Activated gamma-delta T cell treated with Interleukin-2 at 50 U/mL for 16 hours (primary cell): ENCODE results near the gene UGT1A8.
"Not testable (repeated sequence)": the region's sequence is repeated elsewhere in the genome, so short reads cannot be mapped to it uniquely, and the experiment has no call there.

ENCODE experiments used
- DNase-seq: peaks from one replicate; pipeline ENCODE4 v3.0.0-alpha.2; 2020

UGT1A8 gene

DNA sequence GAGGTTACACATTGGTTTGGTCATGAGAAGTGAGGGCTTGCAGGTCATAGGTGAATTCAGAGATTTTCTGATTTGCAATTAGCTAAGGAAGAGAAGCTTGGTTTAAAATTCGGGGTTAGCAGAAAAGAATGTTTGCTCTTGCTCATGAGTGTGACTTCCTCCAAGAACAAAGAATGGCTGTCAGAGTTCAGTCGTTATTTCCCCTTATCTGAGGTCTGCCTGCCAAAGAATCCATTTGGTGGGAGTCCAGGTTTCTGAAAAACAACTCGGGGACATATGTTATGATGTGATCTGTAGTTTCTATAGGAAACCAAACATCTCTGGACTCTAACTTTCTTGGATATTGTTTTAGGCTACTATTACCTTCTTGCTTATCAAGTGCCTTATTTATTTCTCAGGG lies 72.1 kb downstream of the UGT1A8 start:
- no peak for DNase-seq

DNA sequence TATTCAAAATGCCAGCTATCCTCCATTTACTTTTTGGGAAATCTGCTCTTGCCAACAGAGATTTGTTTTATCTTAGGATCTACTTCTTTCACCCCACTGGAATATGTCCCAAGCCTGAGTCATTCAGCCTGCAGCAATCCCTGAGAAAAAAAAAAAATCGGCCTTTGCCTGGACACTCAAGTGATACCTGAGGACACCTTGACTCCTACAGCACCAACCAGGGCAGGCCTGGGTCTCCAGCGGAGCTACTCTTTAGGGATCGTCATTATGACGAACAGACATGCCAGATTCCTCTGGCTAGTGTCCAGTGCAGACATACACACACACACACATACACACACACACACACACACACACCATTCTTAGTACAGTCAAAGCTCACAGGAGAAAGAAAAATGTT lies 73.0 kb downstream of the UGT1A8 start:
- DNase-seq = no peak

DNA sequence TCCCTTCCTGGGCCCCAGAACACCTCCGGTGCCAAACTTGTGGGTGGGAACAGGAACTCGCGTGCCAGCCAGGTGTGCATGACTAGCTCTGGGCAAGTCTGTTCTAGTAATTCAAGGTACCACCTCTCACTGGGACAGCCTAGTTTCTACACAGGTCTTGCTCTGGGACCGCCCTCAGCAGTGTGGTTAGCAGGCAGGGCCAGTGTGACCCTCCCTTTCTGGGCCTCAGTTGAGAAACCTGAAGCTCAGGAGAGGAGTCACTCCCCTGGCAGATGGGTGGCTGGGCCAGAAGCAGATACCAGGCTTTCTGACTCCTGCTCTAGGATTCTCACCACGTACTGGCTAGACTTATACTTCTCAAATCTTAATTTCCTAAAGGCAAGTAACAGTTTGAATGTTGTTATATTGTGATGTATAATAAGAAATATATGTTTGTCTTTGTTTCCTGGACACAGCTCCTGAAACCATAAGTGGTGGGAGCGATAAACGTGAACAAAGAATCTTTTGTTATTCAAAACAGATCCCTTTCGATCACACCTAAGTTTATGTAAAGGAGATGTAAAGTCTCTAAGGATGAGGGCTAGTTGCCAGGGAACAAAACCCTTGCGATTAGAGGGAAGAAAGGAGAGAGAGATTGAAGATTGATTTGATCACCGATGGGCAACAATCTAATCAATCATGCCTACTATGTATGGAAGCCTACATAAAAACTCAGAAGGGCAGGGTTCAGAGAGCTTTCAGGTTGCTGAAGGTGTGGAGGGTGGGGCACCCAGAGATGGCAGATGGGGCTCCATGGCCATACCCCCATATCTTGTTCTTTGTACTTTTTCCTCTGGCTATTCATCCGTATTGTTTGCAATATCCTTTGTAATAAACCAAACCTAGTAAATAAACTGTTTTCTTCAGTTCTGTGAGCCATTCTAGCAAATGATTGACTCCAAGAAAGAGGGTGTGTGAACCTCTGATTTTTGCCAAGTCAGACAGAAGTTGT lies 74.3 kb downstream of the UGT1A8 start:
- DNase-seq = no peak

GRCh38 chr2:233692648-233693047 lies 75.2 kb downstream of the UGT1A8 start, which contains the start of gene UGT1A6:
UGT1A6 (plus strand) TSS chr2:233692890; CDS start chr2:233693005, 115 bp downstream.
- DNase-seq = no peak

- DNase-seq = no peak
Measured at GRCh38 chr2:233693963-233694362, 76.5 kb downstream of the UGT1A8 start.

- DNase-seq = no peak
Measured at GRCh38 chr2:233698740-233699139, 81.3 kb downstream of the UGT1A8 start.

DNA sequence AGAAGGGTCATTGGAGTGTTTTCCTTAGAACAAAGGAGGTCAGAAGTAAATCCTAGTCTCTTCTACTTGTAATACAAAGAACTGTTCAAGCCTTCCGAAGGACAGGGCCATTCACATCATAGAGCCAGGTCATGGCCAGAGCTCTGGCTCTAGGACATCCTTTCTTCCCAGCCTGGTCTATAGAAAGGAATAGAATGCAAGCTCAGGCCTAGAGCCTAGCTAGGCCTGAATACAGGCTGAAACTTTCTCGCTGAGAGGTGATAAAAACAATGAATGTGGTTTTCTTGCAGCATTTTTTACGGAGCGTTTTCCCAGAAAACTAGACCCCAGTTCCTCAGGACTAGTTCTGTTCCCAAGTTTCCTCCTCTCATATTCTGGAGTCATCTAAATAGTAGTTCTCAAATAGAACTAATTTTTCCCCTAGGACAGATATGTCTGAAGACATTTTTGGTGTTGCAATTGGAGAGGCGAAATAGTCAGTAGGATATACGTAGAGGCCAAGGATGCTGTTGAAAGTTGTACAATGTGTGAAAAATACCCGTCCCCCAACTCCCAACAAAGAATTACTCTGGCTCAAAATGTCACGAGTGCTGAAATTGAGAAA lies 82.1 kb downstream of the UGT1A8 start:
- DNase-seq = no peak

DNA sequence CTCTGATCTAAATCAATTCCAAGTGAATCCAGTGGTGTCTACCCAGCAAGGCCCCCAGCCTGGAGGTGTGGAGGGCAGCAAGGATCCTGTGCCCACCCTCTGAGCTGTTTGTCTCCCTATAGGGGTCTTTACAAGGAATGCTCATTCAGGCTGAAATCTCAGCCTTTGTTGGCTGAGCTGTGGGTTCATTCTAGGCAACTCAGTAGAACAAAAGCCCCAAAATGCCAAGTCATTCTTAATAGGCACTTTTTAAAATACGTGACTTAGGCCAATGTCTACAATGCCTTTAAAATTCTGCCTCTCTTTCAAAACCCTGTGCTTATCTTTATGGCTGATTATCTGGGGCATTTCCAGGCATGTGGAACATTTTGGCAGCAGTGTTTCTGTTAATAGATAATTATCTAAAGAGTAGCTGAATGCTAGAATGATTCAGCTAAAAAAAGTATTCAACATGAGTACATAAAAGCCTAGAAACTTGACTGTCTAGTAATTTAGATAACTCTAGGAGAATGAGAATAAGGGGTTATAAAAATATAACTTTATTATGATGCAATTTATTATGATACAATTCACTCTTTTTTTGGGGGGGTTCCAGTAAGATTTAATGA lies 82.7 kb downstream of the UGT1A8 start:
- no peak for DNase-seq

GRCh38 chr2:233700842-233701241 lies 83.4 kb downstream of the UGT1A8 start:
- not testable (repeated sequence) for DNase-seq

- no peak for DNase-seq
Measured at GRCh38 chr2:233702238-233702637, 84.8 kb downstream of the UGT1A8 start.

GRCh38 chr2:233705911-233706506 lies 88.6 kb downstream of the UGT1A8 start:
- no peak for DNase-seq

- no peak for DNase-seq
Measured at GRCh38 chr2:233706720-233707119, 89.3 kb downstream of the UGT1A8 start.

DNA sequence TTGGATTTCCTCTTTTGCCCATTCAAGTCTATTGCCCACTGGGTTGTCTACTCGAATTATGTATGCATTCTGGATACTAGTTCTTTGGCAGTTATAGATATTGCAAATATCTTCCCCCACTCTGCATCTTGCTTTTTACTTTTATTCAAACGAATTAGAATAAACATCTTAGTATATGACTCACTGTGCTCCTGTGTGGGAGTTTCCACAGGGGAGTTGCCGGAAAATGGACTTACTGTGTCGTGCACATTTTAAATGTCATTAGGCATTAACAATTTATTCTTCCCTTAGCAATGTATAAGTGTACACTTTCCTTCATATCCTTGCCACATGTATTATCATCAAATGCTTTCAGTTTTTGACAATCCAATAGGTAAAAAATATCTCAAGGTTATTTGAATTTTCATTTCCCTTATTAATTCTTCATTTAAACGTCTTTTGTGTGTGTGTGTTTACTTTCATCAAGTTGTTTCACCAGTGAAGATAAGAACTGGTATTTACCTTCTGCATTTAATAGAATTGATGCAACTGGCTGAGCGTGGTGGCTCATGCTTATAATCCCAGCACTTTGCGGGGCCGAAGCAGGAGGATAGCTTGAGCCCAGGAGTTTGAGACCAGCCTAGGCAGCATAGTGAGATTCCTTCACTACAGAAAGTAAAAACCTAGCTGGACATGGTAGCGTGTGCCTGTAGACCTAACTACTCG lies 90.7 kb downstream of the UGT1A8 start:
- no peak for DNase-seq

DNA sequence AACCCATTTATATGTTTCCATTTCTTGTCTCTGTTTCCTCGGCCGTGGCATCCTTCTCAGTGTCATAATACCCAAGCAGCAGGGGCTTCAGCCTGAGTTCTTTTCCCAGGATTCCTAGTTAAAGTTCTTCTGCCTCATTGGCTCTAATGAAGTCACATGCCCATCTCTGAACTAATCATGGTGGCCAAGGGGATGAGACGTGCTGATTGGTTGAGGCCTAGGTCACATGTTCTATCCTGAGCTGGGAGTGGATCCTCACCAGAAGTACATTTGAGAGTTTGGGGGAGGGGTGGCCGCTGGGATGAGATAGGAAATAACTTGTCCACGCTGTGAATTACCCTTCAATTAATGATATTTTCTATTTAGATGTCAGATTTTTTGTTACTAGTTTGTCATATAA lies 91.5 kb downstream of the UGT1A8 start:
- no peak for DNase-seq

DNA sequence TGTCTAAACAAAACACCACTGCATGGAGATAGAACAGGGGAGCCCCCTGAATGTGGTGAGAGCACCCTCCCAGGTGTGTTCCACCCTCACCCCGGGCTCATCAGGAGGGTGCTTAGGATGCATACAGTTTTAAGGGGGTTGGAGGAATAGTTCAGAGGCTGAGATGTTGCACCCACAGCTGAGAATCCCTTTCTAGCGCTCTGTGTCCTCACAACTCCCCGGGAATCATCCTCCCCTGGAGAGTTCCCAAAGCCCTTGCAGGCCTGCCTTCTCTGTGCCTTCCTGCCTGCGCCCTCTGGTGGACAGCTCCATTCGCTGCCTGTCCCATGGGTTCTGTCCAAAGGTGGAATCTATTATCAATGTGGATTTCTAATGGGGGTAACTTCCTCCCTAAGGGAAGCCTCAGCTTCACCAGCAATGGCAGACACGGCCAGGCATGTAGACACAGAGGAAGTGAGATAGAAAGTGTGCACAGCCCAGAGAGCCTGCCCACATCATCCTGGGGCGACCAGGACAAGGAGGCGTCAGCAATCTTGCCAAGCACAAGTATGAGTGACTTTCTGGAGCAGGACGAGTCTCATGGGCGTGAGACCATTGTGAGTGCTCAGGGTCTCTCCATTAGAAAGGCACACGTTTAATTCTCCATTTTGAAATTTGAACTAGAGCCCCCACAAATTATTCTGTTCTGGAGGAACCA lies 94.0 kb downstream of the UGT1A8 start:
- DNase-seq = peak; percentile 66

DNA sequence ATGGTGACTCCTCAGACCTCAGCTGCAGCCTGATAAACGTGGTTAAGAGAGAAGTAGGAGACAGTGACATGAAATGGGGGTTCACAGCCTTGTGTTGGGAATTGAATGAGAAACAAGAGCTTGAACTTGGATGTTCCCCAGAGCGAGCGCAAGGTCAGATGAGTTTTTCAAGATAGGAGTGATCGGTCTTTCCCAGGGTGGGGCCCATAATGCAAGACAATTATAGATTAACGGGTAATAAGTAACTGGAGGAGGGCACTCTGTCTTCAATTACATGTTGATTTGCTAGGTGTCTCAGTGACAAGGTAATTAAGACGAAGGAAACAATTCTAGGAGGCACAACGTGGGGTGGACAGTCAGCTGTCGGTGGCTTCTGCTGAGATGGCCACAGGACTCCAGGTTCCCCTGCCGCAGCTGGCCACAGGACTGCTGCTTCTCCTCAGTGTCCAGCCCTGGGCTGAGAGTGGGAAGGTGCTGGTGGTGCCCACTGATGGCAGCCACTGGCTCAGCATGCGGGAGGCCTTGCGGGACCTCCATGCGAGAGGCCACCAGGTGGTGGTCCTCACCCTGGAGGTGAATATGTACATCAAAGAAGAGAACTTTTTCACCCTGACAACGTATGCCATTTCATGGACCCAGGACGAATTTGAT lies 95.3 kb downstream of the UGT1A8 start, which contains the start of gene UGT1A5:
Gene UGT1A5, plus strand, starts transcription at position 297 of the 651 bp plus-strand sequence. Its CDS starts 85 bp downstream, at position 382.
- no peak for DNase-seq

DNA sequence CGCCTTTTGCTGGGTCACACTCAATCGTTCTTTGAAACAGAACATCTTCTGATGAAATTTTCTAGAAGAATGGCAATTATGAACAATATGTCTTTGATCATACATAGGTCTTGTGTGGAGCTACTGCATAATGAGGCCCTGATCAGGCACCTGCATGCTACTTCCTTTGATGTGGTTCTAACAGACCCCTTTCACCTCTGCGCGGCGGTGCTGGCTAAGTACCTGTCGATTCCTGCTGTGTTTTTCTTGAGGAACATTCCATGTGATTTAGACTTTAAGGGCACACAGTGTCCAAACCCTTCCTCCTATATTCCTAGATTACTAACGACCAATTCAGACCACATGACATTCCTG lies 95.8 kb downstream of the UGT1A8 start:
- no peak for DNase-seq

- DNase-seq = no peak
Measured at GRCh38 chr2:233714121-233714520, 96.7 kb downstream of the UGT1A8 start.

DNA sequence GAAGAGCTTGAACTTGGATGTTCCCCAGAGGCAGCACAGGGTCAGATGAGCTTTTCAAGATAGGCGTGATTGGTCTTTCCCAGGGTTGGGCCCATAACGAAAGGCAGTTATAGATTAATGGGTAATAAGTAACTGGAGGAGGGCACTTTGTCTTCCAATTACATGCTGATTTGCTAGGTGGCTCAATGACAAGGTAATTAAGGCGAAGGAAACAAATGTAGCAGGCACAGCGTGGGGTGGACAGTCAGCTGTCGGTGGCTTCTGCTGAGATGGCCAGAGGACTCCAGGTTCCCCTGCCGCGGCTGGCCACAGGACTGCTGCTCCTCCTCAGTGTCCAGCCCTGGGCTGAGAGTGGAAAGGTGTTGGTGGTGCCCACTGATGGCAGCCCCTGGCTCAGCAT lies 101.1 kb downstream of the UGT1A8 start, which contains the start of gene UGT1A4:
Gene UGT1A4, plus strand, starts transcription at position 185 of the 400 bp plus-strand sequence. Its CDS starts 85 bp downstream, at position 270.
- DNase-seq = no peak

GRCh38 chr2:233728723-233729301 lies 111.4 kb downstream of the UGT1A8 start, which contains the start of gene UGT1A3:
UGT1A3 (plus strand) TSS chr2:233729042; CDS start chr2:233729127, 85 bp downstream.
- no peak for DNase-seq
